T-helper 2 cell treated with Interferon-gamma antibody and Interleukin-4, amounts not matched to agents 5 μg/mL and 100 μg/mL, for 36 hours (primary cell): ENCODE data around the gene SAA2.
"Not testable (repeated sequence)": the region's sequence is repeated elsewhere in the genome, so short reads cannot be mapped to it uniquely, and the experiment has no call there.

Source experiments
- DNase-seq: peaks from one replicate; pipeline ENCODE4 v3.0.0; 2021; ENCODE audit warnings: low spot score
- H3K27ac Mint-ChIP-seq: one replicate; pipeline ENCODE4 v1.8.0; 2021; ENCODE audit warnings: mild to moderate bottlenecking, mixed read lengths
- H3K27me3 Mint-ChIP-seq: one replicate; pipeline ENCODE4 v1.8.0; 2021; ENCODE audit warnings: low read depth, mixed read lengths
- H3K36me3 Mint-ChIP-seq: one replicate; pipeline ENCODE4 v1.8.0; 2021; ENCODE audit warnings: low read depth, mixed read lengths
- H3K4me1 Mint-ChIP-seq: one replicate; pipeline ENCODE4 v1.8.0; 2021; ENCODE audit warnings: low read depth, mixed read lengths
- H3K4me3 Mint-ChIP-seq: one replicate; pipeline ENCODE4 v1.8.0; 2022; ENCODE audit warnings: mild to moderate bottlenecking, moderate library complexity, mixed read lengths
- H3K9me3 Mint-ChIP-seq: one replicate; pipeline ENCODE4 v1.8.0; 2021; ENCODE audit warnings: mixed read lengths

Gene SAA2

GRCh38 chr11:18264677-18265555 lies 16.4 kb upstream of the SAA2 start:
- Mint-ChIP-seq H3K4me1 (peaks cover 18% of the 10 kb centered on the region), H3K4me3 (no peak overlapping the region), H3K27me3 (peaks cover 4% of the 10 kb centered on the region), H3K27ac (no peak overlapping the region), H3K36me3 (no peaks in the 10 kb centered on the region), H3K9me3 (no peaks in the 10 kb centered on the region)
- no peak for DNase-seq

- Mint-ChIP-seq H3K4me1 (peaks cover 18% of the 10 kb centered on the region), H3K4me3 (no peak overlapping the region), H3K36me3 (no peaks in the 10 kb centered on the region), H3K27me3 (peaks cover 6% of the 10 kb centered on the region), H3K9me3 (no peaks in the 10 kb centered on the region), H3K27ac (no peak overlapping the region)
- DNase-seq = no peak
Observed at GRCh38 chr11:18264035-18264434, 15.6 kb upstream of the SAA2 start.

GRCh38 chr11:18262681-18263350 lies 14.3 kb upstream of the SAA2 start:
- DNase-seq, H3K27ac Mint-ChIP-seq, H3K36me3 Mint-ChIP-seq, H3K27me3 Mint-ChIP-seq, H3K9me3 Mint-ChIP-seq, H3K4me3 Mint-ChIP-seq: not testable (repeated sequence)
- H3K4me1 Mint-ChIP-seq = peaks cover 15% of the 10 kb centered on the region

- no peak overlapping the region for H3K4me3 Mint-ChIP-seq
- H3K27ac Mint-ChIP-seq = no peak overlapping the region
- H3K27me3 Mint-ChIP-seq = peaks cover 8% of the 10 kb centered on the region
- no peak for DNase-seq
- H3K9me3 Mint-ChIP-seq = no peaks in the 10 kb centered on the region
- peaks cover 13% of the 10 kb centered on the region for H3K4me1 Mint-ChIP-seq
- H3K36me3 Mint-ChIP-seq = no peaks in the 10 kb centered on the region
Observed at GRCh38 chr11:18261721-18262120, 13.3 kb upstream of the SAA2 start.

- peaks cover 10% of the 10 kb centered on the region for H3K27me3 Mint-ChIP-seq
- H3K9me3 Mint-ChIP-seq = no peaks in the 10 kb centered on the region
- no peak for DNase-seq
- no peak overlapping the region for H3K27ac Mint-ChIP-seq
- no peaks in the 10 kb centered on the region for H3K36me3 Mint-ChIP-seq
- no peak overlapping the region for H3K4me3 Mint-ChIP-seq
- peaks cover 10% of the 10 kb centered on the region for H3K4me1 Mint-ChIP-seq
Observed at GRCh38 chr11:18259259-18259658, 10.8 kb upstream of the SAA2 start.

- Mint-ChIP-seq H3K27ac (no peak overlapping the region), H3K9me3 (no peaks in the 10 kb centered on the region), H3K4me3 (no peak overlapping the region), H3K27me3 (peaks cover 7% of the 10 kb centered on the region), H3K36me3 (no peaks in the 10 kb centered on the region), H3K4me1 (peaks cover 10% of the 10 kb centered on the region)
- DNase-seq = no peak
Observed at GRCh38 chr11:18254781-18255361, 6.4 kb upstream of the SAA2 start.

- no peak for DNase-seq
- H3K27me3 Mint-ChIP-seq = peaks cover 3% of the 10 kb centered on the region
- no peaks in the 10 kb centered on the region for H3K36me3 Mint-ChIP-seq
- H3K4me3 Mint-ChIP-seq = no peak overlapping the region
- no peaks in the 10 kb centered on the region for H3K9me3 Mint-ChIP-seq
- H3K4me1 Mint-ChIP-seq = peaks cover 12% of the 10 kb centered on the region
- H3K27ac Mint-ChIP-seq = no peak overlapping the region
Observed at GRCh38 chr11:18253778-18254338, 5.4 kb upstream of the SAA2 start.

GRCh38 chr11:18253233-18253632 lies 4.8 kb upstream of the SAA2 start:
- no peaks in the 10 kb centered on the region for H3K36me3 Mint-ChIP-seq
- DNase-seq = no peak
- H3K4me1 Mint-ChIP-seq = peaks cover 12% of the 10 kb centered on the region
- no peak overlapping the region for H3K27ac Mint-ChIP-seq
- peaks cover 3% of the 10 kb centered on the region for H3K27me3 Mint-ChIP-seq
- H3K9me3 Mint-ChIP-seq = no peaks in the 10 kb centered on the region
- no peak overlapping the region for H3K4me3 Mint-ChIP-seq

- peak overlapping the region; percentile 13 for H3K4me3 Mint-ChIP-seq
Observed at GRCh38 chr11:18247191-18247581, 1.3 kb downstream of the SAA2 start.

GRCh38 chr11:18246379-18247190 lies 1.9 kb downstream of the SAA2 start:
- not testable (repeated sequence) for H3K27me3 Mint-ChIP-seq, H3K9me3 Mint-ChIP-seq, H3K36me3 Mint-ChIP-seq
- peaks cover 20% of the 10 kb centered on the region for H3K4me1 Mint-ChIP-seq
- H3K4me3 Mint-ChIP-seq = peak overlapping the region; percentile 78
- H3K27ac Mint-ChIP-seq = peak overlapping the region; percentile 89
- peak; percentile 37 for DNase-seq

More at GRCh38 chr11:18247191-18247581, 1.3 kb downstream of the SAA2 start:
- H3K27me3 Mint-ChIP-seq, H3K9me3 Mint-ChIP-seq, H3K36me3 Mint-ChIP-seq, DNase-seq: not testable (repeated sequence)
- peaks cover 20% of the 10 kb centered on the region for H3K4me1 Mint-ChIP-seq
- peak overlapping the region; percentile 61 for H3K27ac Mint-ChIP-seq

- no peaks in the 10 kb centered on the region for H3K9me3 Mint-ChIP-seq
- no peak overlapping the region for H3K4me3 Mint-ChIP-seq
- no peaks in the 10 kb centered on the region for H3K36me3 Mint-ChIP-seq
- H3K4me1 Mint-ChIP-seq = peaks cover 20% of the 10 kb centered on the region
- DNase-seq = no peak
- peak overlapping the region; percentile 50 for H3K27ac Mint-ChIP-seq
- H3K27me3 Mint-ChIP-seq = peaks cover 16% of the 10 kb centered on the region
Observed at GRCh38 chr11:18245396-18245795, 3.1 kb downstream of the SAA2 start.

GRCh38 chr11:18243783-18244362 lies 4.6 kb downstream of the SAA2 start:
- no peak overlapping the region for H3K4me3 Mint-ChIP-seq
- peak overlapping the region; percentile 40 for H3K27ac Mint-ChIP-seq
- peaks cover 18% of the 10 kb centered on the region for H3K4me1 Mint-ChIP-seq
- peaks cover 28% of the 10 kb centered on the region for H3K27me3 Mint-ChIP-seq
- DNase-seq = peak; percentile 59
- no peaks in the 10 kb centered on the region for H3K9me3 Mint-ChIP-seq
- H3K36me3 Mint-ChIP-seq = no peaks in the 10 kb centered on the region

GRCh38 chr11:18239655-18240054 lies 8.8 kb downstream of the SAA2 start:
- Mint-ChIP-seq H3K4me3 (no peak overlapping the region), H3K4me1 (peaks cover 8% of the 10 kb centered on the region), H3K9me3 (no peaks in the 10 kb centered on the region), H3K27ac (no peak overlapping the region), H3K36me3 (no peaks in the 10 kb centered on the region), H3K27me3 (peaks cover 56% of the 10 kb centered on the region)
- no peak for DNase-seq
